Activated B cell treated with CpG ODN at 0.5 μM for 24 hours (primary cell): Measurements from ENCODE around the gene ZNF354B. TPM values are rescaled to one million over a fixed set of nuclear protein-coding genes. Genes with fewer than 3 reads are reported as not detected.

Experiments
- ATAC-seq: fragments of 200-7000 bp; cut with Tn5 transposase; one replicate; pipeline ENCODE4 v1.10.0; 2021; ENCODE audit warnings: low read depth, mild to moderate bottlenecking, moderate library complexity
- CTCF ChIA-PET: fragments of 350-600 bp; sonication (Branson Sonifier 250); formaldehyde crosslinking; loops from one replicate; lab custom pipeline; 2021; ENCODE audit warnings: antibody characterized with exemption; lab: Charles Lee
- POLR2A ChIA-PET: fragments of 350-600 bp; sonication (Branson Sonifier 250); formaldehyde crosslinking; loops from one replicate; lab custom pipeline; 2021; ENCODE audit warnings: antibody characterized with exemption; lab: Charles Lee
- DNase-seq: peaks from one replicate; pipeline ENCODE4 v3.0.0; 2022
- H3K27ac Mint-ChIP-seq: one replicate; pipeline ENCODE4 v1.8.0; 2020; ENCODE audit warnings: mixed read lengths
- H3K27me3 Mint-ChIP-seq: one replicate; pipeline ENCODE4 v1.8.0; 2021; ENCODE audit warnings: mixed read lengths
- H3K36me3 Mint-ChIP-seq: one replicate; pipeline ENCODE4 v1.8.0; 2021; ENCODE audit warnings: low read depth, mixed read lengths
- H3K4me1 Mint-ChIP-seq: one replicate; pipeline ENCODE4 v1.8.0; 2021; ENCODE audit warnings: mixed read lengths
- H3K4me3 Mint-ChIP-seq: one replicate; pipeline ENCODE4 v1.8.0; 2020; ENCODE audit warnings: mild to moderate bottlenecking, mixed read lengths
- H3K9me3 Mint-ChIP-seq: one replicate; pipeline ENCODE4 v1.8.0; 2020; ENCODE audit warnings: mixed read lengths
- CTCF ChIP-seq: fragments of 200-600 bp; IDR thresholded peaks from one replicate; pipeline ENCODE4 v1.8.0; 2022; ENCODE audit warnings: antibody characterized with exemption, mild to moderate bottlenecking
- intact Hi-C: fragments of 100-400 bp; cut with micrococcal nuclease; formaldehyde crosslinking; loops from one replicate; pipeline ENCODE4 v1.15.1; 2024
- total RNA-seq: library from RNA; stranded (reverse); gene quantifications from 2 replicates; pipeline ENCODE4 v1.2.3, GENCODE V29; 2022

Gene ZNF354B
- total RNA-seq, 1 donor from 2014 or later = 20.0 TPM

- H3K27me3 Mint-ChIP-seq = peaks cover 1% of the 10 kb centered on the region
- peaks cover 66% of the 10 kb centered on the region for H3K9me3 Mint-ChIP-seq
- CTCF ChIA-PET = no interaction called here
- H3K4me1 Mint-ChIP-seq = no peaks in the 10 kb centered on the region
- H3K4me3 Mint-ChIP-seq = no peak overlapping the region
- ATAC-seq = no peak
- no peak overlapping the region for H3K27ac Mint-ChIP-seq
- POLR2A ChIA-PET = no interaction called here
- no peak for DNase-seq
- TF ChIP-seq CTCF = no peak
- peaks cover 69% of the 10 kb centered on the region for H3K36me3 Mint-ChIP-seq
- intact Hi-C loops = no loop called here
Observed at GRCh38 chr5:178931846-178932760, 72.3 kb downstream of the ZNF354B start.

Other genes with a start within 250 kb of the ZNF354B start
- gene CLK4, start 232.9 kb upstream of the ZNF354B start, total RNA-seq = 62.4 and 65.3 TPM in 2 replicates
- gene ZNF354A, start 129.3 kb upstream of the ZNF354B start, total RNA-seq = 14.3 and 16.0 TPM in 2 replicates
- 0.44 and 0.95 TPM in 2 replicates for gene ZFP2, start 36.0 kb downstream of the ZNF354B start, total RNA-seq
- not detected in 2 replicates for gene ZNF454, start 81.2 kb downstream of the ZNF354B start, total RNA-seq
- not detected in 2 replicates for gene GRM6, start 135.4 kb downstream of the ZNF354B start, total RNA-seq
- 8.2 and 9.4 TPM in 2 replicates for gene ZNF879, start 163.9 kb downstream of the ZNF354B start, total RNA-seq
- gene ZNF354C, start 200.4 kb downstream of the ZNF354B start, total RNA-seq = 6.3 and 7.1 TPM in 2 replicates